ENCODE measurements around the gene ZNF416.

ZNF416 gene
- total RNA-seq, result 3.3 to 14.8 (median 7.5) reads per million in 3 experiments

- DNase-seq, result peak; percentile 96
Observed at GRCh38 chr19:57578487-57579205, at the start of gene ZNF416. Gene ZNF416 (minus strand): TSS chr19:57578911. CDS start chr19:57578704, 207 bp downstream.

GRCh38 chr19:57623091-57623490, 44.4 kb upstream of the ZNF416 start:
- DNase-seq, result no peak

DNA sequence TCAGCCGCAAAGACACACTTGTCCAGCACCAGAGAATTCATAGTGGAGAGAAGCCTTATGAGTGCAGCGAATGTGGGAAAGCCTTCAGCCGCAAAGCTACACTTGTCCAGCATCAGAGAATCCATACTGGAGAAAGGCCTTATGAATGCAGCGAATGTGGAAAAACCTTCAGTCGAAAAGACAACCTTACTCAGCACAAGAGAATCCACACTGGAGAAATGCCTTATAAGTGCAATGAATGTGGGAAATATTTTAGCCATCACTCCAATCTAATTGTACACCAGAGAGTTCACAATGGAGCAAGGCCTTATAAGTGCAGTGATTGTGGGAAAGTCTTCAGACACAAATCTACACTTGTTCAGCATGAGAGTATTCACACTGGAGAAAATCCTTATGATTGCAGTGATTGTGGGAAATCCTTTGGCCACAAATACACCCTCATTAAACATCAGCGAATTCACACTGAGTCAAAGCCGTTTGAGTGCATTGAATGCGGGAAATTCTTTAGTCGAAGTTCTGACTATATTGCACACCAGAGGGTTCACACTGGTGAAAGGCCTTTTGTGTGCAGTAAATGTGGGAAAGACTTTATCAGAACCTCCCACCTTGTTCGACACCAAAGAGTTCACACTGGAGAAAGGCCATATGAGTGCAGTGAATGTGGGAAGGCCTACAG, 42.1 kb upstream of the ZNF416 start:
- no peak for DNase-seq

DNA sequence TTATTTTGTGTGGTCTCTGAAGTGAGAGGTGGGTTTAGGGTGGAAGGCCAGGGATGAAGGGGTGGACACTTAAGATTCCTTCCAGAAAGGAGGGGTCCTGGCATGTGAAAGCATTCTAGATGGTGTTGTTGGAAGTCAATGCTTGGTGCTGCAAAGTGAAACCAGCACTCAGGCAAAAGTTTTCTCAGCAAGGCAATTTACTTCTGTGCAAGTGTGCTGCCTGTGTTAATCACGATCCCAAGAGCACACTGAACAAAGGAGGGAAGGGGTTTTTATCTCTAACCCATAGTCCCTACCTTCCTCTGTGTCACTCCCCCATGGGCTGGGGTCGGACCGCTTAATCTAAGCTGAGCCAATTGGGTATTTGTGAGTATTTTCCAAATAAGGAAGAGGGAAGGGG, 36.6 kb upstream of the ZNF416 start:
- DNase-seq, result no peak

DNA sequence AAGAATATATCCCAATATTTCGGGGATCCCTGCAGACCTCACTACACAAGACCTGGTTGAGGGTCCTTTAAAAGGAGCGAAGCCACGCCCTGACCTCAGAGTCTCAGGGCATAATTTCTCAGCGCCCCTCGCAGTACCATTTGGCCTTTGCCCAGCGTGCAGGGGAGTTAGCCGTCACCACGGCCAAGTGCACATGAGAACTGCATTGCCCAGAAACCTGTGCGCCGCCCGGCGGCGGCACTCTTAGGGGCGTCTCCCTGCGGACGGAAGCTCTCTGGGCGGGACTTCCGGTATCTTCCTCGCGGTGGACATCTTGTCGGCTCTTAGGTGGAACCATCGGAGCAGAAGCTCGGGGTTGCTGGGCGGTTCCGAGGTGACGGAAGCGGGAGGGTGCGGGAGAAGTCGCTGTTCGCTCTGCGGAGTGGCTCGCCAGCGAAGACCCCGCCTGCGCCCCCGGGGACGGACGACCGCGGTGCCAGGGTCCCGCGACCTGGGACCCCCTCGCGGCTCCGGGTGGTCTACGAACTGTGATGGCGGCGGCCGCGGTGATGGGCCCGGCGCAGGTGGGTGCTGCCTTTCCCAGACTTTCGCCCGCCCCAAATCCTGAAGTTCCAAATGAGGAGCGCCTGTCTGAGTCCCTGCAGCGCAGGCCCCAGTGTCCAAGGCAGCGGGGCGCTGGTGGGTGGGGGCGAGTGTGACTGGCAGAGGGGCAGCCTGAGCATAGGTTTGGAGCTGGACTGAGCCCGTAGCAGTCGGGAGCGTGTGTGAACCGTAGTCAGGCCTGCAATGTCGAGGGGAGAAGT, 35.4 kb upstream of the ZNF416 start, which contains the start of gene ZNF134:
Gene ZNF134, plus strand, starts transcription at position 302 of the 803 bp plus-strand sequence. CDS start 5,227 bp downstream, outside the sequence.
- DNase-seq, result peak; percentile 82

- no peak for DNase-seq
Observed at GRCh38 chr19:57611113-57611512, 32.4 kb upstream of the ZNF416 start.

- DNase-seq, result no peak
Observed at GRCh38 chr19:57606931-57607330, 28.2 kb upstream of the ZNF416 start.

DNA sequence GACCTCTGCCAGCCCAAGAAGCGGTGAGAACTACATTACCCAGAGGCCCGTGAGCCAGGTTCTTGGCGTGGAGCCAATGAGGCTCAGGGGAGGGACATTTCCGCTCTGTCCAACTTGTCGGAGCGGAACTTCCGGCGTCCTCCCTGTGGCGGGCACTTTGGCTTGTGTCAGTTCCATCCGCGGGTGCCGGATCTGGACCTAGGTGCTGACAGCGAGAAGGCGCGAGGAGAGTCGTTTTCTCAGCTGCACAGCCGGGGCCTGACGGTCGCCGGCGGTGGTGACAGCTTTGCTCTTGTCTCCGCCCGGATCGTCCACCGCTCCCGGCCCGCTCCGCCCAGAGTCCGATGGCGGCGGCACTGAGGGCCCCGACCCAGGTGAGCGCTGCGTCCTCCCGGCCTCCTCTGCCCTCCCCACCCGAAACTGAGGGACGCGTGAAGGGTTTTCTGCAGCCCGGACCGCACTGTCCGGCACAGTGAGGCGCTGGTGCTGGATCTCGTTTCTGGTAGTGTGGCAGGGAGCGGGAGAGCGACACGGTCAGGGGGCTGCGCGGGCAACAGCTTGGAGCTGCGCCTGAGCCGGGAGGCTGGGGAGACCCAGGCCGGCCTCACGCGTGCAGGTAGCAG, 21.2 kb upstream of the ZNF416 start, which contains the start of gene ZNF530:
Gene ZNF530, plus strand, starts transcription at position 125 of the 623 bp plus-strand sequence. CDS start 4,461 bp downstream, outside the sequence.
- peak; percentile 73 for DNase-seq

DNA sequence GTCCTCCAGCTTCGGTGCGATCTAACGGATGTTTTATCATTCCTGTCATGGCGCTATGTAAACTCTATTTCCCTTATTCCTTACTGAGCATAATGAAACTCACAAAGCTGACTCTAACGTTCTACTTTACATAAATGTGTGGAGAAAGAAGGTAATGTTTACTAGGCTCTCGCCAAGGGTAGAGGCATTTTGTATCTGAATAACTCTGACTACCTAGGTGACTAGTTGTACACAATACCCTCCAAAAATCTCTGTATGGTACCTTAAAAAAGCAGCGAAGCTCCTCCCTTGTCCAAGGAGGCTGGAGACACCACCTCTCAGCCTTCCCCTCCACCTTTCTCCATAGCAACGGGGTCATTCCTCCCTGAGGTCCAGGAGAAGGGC, 20.7 kb upstream of the ZNF416 start:
- DNase-seq, result no peak

GRCh38 chr19:57587529-57587928, 8.8 kb upstream of the ZNF416 start:
- no peak for DNase-seq

GRCh38 chr19:57583521-57584416, 5.1 kb upstream of the ZNF416 start, which contains the start of gene ZIK1:
Gene ZIK1 (plus strand): TSS chr19:57584145. CDS start chr19:57584357, 212 bp downstream.
- DNase-seq, result peak; percentile 86

- no peak for DNase-seq
Observed at GRCh38 chr19:57583104-57583520, 4.4 kb upstream of the ZNF416 start.

GRCh38 chr19:57576661-57577060, 2.0 kb downstream of the ZNF416 start:
- DNase-seq, result no peak

- DNase-seq, result no peak
Observed at GRCh38 chr19:57572415-57572947, 6.2 kb downstream of the ZNF416 start.

DNA sequence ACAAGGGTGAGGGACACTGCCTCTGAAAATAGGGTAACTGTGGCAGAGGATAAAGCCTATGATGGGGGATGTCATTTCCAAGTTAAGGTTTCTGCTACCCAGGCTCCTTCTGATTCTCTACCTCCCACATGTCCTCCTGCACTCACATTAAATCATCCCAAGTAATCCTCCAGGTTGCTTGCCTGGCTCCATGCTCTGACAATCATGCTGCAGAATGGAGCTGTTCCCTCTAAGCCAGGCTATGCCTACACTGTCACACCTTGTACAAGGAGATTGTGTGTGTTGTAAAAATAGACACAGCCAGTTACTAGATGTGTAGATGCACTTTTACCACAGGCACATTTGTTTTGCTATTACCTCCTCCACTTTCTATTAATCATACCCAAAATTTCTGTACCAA, 8.0 kb downstream of the ZNF416 start:
- DNase-seq, result no peak

GRCh38 chr19:57566396-57567265, 12.1 kb downstream of the ZNF416 start:
- DNase-seq, result no peak

- DNase-seq, result no peak
Observed at GRCh38 chr19:57563547-57563946, 15.2 kb downstream of the ZNF416 start.

GRCh38 chr19:57560049-57560491, 18.6 kb downstream of the ZNF416 start:
- DNase-seq, result no peak

DNA sequence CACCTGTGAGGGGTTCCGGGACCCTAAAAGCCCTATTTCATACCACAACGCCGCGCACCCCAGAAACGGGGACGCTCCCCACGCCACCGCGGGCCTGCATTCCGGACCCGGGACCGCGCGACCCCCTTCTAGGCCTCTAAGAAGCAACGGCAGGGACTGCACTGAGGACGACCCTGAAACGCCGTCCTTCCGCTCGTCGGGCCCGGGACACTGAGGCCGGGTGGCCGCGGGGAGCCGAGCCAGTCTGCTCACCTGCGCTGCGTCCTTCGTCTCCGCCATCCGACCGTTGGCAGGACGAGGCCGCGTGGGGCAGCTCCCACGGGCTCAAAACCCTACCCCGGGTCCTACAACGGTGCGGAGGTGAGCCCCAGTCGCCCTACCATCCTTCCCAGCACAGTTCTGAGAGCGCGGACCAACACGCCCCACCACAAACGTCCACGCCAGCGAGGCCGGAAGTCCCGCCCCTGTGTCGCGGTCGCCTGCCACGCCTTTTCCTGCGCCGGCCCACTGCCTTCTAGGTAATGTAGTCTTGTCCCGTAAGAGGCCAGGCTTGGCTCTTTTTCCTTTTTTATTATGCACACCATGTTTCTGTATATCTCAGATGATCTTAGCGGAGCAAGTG, 19.2 kb downstream of the ZNF416 start, which contains the start of gene ZNF550:
Gene ZNF550, minus strand, starts transcription at position 460 of the 622 bp plus-strand sequence. Its CDS starts 181 bp downstream, at position 279.
- DNase-seq, result peak; percentile 78

Data from central memory CD4-positive, alpha-beta T cell (primary cell).